SH-SY5Y (cell line): Measurements from ENCODE around the gene SNED1.

Source experiments
- GATA2 ChIP-seq: IDR thresholded peaks from 2 replicates; pipeline ENCODE4 v1.6.1; 2011; ENCODE audit warnings: mild to moderate bottlenecking, low read depth, low read length
- GATA3 ChIP-seq: IDR thresholded peaks from 2 replicates; pipeline ENCODE4 v1.6.1; 2011; ENCODE audit warnings: low read depth, mild to moderate bottlenecking, low read length, moderate library complexity

- TF ChIP-seq GATA2 (no peak), GATA3 (no peak)
Observed at GRCh38 chr2:241070361-241070760, 71.9 kb downstream of the SNED1 start.
